Pons (tissue), 1 donor: ENCODE data around the gene CEP104.

ENCODE experiments used
- DNase-seq: peaks from one replicate; pipeline ENCODE4 v3.0.0-alpha.2; 2016; ENCODE audit warnings: low spot score

The CEP104 gene

DNA sequence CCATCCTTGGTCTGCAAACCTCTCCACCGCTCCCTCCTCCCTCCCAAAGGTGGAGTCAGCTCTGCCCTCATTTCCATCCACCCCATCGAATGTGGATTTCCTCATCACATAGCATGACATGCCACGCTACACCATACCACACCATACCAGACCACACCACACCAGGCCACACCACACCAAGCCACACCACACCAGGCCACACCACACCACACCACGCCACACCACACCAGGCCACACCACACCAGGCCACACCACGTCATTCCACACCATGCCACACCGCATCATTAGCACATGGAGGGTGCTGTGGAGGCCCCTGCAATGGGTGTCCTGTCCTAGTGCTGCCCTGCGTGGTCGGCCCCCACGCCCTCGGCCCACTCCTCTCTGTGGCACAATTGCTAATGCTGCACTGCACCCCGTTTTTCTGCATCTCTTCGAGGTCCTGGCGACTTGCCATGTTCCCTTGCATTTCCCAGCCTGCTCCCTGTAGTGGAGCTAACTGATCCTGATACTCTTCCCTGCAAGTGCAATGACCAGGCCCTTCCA is 11.5 kb upstream of the CEP104 start:
- no peak for DNase-seq

DNA sequence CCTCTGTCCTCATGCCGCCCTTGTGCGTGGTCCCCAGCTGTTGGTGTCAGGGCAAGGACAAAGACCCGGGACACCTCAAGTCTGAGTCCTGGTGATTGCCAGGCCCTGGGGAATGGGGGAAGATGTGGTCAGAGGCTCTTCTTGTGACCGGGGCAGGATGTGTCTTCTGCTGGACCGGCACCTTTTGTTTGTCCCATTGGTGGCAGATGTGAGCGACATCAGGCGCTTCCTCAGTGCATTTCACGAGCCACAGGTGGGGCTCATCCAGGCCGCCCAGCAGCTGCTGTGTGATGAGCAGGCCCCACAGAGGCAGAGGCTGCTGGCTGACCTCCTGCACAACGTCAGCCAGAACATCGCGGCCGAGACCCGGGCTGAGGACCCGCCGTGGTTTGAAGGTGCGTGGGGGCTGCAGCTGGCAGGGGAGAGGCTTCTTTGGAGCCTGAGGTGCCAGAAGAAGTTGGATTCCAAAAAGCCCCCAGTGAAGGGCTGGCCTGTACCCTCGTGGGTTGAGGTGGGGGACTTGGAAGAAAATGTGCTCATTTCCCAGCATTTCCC is 8.7 kb upstream of the CEP104 start:
- DNase-seq: no peak

DNA sequence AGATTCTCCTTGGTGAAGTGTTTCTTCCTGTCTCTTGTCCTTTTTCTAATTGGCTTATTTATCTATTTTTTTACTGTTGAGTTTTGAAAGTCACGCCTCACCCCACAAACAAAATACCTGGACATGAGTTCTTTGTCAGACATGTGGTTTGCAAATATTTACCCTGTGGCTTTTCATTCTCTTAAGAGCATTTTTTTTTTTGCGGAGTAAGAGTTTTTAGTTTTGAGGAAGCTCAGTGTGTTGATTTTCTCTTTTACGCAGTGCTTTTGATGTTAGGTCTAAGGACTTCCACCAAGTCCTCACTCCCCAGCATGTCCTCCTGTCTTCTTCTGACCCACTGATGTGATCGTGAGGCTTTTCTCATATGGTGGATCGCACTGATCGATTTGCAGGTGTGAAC is 7.9 kb upstream of the CEP104 start:
- no peak for DNase-seq

DNA sequence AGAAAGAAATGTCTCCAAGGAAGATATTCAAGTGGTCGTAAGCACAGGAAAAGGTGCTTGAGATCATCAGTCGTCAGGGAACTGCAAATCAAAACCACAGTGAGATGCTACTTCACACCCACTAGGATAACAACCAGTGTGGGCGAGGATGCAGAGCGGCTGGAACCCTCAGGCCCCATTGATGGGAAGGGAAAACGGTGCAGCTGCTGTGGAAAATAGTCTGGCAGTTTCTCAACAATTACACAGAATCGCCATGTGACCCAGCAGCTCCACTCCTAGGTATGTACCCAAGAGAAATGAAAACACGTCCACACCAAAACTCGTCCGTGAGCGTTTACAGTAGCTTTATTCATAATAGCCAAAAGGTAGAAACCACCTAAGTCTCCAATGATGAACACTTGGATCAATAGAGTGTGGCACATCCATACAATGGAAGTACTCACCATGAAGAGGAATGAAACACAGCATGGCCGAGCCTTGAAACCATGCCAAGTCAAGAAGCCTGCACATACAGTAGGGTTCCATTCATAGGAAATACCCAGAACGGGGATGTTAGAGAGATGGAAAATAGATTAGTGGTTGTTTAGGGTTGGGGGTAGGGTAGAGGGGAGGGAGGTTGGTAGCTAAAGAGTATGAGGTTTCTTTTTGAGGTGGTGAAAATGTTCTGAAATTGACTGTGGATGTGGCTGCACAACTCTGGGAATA is 6.4 kb upstream of the CEP104 start:
- peak; percentile 71 for DNase-seq

DNA sequence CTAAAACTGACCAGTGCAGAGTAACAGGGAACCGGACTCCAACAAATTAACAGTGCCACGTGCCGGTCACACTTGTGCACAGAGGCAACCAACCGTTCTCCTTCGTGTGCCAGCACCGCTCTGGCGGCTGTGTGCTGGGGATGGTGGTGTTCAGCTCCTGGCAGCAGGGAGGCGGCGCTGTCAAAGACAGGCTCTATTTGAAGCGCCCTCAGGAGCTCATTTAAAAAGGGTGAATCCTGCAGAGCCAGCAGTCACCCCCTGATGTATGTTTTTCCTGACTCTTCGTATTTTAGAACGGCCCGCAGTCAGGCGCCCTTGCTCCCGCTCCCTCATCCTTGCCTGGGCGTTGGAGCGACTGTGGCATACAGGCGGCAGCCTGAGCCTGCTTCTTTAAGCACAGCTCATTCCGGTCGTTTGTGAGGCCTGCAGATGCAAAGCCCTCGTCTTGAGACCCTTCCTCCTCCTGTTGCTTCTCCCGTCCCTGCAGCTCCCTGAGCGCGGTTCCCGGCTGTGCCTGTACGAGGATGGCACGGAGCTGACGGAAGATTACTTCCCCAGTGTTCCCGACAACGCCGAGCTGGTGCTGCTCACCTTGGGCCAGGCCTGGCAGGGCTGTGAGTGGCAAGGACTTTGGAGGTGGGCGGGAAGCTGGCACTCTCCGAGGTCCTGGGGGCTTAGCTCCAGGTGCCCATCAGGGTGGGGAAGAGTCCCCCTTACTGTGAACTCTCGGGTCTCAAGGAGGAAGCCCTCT is 1.4 kb upstream of the CEP104 start:
- DNase-seq: peak; percentile 51

DNA sequence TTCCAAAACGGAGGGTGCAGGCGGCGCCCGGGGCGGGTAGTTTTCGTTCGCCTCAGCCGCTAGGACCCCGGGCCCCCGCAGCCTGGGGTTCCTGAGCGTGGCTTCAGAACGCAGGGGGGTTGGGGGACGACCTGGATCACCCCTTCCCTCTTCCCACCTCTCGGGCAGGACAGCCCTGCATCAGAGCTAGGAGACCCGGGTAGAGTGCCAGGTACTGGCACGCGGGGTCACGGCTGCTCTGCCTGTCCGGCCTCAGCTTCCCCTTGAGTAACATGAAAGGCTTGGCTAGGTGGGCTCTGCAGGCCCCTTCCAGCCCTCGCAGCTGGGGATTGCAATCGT is 749 bp upstream of the CEP104 start:
- no peak for DNase-seq

DNA sequence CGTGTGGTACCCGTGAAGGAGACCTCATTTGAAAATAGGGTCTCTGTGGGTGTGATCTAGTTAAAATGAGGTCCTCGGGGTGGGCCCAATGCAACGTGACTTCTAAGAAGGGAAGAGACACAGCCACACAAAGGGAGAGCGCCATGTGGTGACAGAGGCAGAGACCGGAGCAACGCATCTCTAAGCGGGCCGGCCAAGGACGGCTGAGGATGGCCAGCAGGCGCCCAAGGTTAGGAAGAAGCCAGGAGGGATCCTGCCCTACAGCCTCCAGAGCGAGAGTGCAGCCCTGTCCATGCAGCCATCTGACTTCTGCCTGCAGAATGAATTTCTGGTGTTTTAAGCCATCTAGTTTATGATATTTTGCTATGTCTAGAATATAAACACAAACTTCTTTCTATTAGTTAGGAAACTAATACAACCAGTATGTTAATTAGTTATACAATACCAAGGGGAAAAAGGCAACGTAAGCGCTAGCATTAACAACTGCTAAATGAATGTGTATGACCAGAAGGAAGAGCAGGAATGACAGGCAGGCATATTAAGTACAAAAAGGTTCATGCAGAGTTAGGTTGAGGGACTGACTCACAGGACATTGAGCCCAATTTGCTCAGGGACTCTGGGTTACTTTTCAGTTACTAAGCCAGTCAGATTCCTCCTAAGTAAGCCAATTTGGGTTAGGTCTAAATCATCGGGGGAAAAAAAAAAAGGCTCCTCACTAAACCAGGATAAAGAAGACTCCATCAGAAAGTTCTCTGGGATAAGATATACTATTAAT is 4.1 kb downstream of the CEP104 start:
- no peak for DNase-seq

DNA sequence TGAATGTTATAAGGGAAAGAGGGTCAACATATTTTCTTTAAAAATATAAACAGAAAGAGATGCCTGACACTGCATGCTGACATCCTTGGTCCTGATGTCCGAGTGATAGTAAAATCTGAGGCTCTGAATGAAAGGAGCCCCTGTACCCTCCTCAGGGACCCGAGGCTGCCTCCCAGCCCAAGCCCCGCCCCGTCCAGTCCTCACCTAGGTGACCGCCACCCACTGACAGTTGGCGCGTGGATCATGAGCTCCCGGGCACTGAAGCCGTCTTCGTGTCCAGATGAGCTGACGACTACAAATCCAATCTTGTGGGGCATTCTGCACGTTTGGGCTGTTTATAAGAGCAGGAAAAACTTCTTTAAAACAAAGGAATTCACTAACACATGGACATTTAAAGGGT is 4.9 kb downstream of the CEP104 start:
- no peak for DNase-seq

DNA sequence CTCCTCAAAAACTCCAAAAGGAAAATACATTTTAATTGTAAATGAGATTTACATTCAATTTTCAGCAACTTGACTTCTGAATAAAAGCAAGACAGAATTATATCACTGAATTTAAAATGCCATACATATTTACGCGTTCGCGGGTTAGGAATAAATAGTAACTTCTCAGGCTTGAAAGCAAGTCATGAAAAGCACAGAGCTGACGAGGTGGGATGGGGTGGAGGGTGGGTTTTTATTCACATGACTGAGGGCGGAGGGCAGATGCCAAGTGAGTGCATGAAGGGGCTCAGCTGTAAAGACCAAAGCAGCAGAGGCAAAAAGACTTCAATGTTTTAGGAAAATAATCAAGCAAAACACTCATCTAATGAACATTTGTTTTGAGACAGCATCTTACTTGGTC is 5.7 kb downstream of the CEP104 start:
- no peak for DNase-seq

DNA sequence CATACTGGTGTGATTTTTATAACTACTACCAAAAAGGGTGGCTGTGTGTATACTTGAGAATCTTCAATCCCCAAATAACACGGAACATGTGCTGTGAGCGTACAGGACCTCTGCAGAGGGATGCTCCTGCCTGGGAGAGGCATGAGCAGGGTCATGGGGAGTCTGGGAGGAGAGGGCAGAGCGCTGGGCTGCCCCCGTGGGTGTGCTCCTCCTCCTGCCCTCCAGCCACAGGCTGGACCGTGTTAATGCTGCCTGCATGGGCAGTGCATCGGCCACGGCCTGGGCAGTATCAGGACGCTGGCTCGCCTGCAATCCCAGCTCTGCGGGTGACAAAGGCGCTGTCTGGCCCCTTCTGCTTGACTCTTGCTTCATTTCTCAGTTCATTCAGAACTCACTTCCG is 6.2 kb downstream of the CEP104 start:
- DNase-seq: no peak

DNA sequence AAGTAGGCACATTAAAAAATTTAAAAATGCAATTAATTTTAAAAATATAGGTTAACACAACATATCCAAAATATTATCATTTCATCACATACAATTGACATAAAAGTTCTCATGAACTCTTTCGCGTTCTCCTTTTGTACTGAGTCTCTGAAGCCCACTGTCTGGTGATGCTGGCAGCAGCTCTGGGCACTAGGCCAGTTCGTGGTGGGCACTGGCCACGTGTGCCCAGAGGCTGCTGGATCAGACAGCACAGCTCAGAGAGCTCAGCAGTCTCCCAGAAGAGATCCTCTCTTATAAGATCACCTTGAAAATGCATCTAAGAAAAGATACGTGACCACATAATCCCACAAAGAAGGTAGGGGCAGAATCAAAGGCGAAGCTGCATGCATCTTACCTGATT is 9.9 kb downstream of the CEP104 start:
- no peak for DNase-seq

DNA sequence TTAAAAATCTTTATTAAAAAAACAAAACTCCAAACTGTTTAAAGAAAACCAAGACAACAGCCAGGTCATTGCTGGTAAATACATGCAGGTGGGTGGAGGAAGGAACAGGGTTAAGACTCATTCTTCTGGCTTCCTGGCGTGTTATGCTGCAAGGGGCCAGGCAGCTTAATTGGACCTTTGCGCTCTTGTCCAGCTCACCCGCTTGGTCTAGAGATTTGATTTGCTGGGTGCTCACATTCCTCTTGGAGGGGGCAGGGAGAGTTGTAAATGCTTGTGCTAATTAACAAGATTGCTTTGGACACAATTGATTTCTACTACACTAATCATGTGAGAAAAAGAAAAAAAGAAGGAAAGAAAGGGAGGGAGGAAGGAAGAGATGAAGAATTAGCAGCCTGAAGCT is 10.5 kb downstream of the CEP104 start:
- no peak for DNase-seq

DNA sequence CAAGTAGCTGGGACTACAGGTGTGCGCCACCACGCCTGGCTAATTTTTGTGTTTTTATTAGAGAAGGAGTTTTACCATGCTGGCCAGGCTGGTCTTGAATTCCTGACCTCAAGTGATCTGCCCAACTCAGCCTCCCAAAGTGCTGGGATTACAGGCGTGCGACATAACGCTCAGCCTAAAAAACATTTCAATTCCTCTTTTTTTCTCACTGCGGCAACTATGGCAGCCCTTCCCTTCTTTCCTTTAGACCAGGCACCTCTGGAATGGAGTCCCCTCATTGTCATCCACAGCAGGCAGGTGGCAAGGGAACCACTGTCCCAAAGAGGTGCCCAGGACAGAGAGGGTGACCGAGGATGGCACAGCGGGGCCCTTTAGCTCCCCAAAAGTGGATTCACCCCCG is 14.1 kb downstream of the CEP104 start:
- DNase-seq: no peak

DNA sequence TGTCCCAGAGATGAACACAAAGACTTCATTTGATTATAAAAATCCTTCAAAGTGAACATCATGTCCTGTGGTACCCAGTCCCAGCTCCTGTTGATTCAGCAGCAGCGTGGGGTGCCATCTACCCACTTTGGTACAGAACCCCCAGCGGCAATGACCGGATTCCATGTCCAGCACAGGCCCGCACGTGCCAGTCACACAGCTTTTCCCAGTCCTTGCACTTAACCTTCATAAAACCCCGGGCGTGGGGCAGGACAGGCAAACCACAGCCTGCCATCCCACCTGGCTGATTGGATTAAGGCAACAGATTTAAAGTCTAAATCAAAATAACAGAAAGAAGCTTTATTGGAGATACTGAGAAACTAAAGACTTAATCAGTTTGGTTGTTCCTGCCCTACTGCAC is 15.5 kb downstream of the CEP104 start:
- no peak for DNase-seq

DNA sequence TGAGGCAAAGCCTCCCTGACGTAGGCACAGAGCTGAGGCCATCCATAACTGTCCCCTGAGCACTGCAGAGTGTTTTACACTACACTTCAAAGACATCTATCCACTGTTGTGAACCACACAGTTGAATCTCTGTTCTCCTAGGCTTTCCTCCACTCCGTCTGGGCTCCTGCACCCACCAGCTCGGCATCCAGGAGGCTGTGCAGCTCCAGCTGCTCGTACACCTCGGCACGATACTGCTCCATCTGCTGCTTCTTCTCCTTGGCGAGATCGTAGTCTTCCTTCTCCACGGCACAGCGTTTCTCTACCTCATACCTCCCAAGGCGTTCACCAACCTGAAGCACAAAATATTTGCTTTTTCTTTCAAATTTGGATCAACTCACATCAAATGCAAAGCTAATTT is 18.2 kb downstream of the CEP104 start:
- no peak for DNase-seq

DNA sequence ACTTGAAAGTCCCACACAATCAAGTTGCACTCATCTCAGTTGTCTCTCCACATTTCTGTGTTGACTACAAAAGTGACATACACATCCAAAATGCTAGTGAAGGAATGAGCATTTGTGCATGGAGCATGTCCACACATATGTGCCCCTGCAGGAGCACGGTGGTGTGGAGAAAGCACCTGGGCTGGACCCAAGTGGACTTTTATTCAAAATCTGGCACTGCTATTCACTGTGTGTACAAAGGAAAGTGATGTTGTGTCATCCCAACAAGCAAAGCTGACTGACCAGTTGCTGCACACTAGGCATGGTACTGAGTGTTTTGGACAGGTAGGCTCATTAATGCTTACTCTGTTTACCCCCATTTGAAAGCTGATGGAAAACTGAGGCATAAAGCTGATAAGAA is 19.3 kb downstream of the CEP104 start:
- DNase-seq: no peak

DNA sequence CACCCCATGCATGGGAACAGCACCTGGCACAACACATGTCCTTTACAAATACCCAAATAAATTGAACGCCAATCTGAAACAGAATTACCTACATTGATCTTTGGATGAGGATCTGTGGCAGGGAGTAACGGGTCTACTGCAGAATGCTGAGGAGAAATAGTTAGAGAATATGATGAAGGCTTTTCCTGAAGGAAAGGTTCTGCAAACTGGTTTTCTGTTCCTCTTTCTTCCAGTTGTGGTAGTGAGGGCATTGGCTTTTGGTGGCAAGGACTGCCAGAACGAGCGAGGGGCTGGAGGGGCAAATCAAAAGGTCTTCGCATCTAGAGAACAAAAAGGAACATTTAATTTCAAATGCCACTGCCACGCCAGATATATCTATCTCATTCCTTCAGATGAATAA is 19.8 kb downstream of the CEP104 start:
- no peak for DNase-seq

DNA sequence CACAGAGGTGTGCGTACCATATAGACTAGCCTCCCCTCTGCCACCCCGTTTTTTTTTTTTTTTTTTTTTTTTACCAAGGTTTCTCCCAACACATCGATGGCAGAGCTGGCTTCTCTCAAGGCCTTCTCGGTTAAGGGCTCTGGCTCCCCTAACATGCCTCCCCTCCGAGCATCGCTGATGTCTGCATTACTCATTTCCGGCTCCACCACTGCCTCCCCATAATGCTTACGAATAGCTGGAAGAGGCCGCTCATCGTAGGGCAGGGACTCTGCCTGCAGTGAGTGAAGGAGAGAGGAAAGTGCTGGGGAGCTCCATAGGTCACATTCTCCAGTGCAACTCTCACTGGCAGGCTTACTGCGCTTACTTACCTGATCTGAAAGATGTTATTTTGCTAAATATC is 20.6 kb downstream of the CEP104 start:
- DNase-seq: no peak

DNA sequence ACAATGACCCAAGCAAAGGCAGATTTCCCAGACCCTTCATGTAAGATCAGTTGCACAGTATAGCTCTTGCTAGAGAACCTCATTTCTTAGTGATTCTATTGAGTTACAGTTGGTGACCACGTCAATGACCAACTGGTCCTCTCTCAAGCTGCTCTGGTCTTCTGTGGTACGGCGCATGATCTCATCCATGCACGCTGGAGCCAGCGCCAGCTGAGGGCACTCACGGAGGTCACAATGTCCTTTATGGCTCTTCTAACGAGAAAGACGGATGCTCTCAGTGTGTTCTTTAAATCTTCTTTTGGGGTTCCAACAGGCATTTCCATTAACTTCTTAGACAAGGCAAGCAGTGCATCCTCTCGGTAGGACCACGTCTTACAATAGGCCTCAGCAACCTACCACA is 22.3 kb downstream of the CEP104 start:
- DNase-seq: no peak

DNA sequence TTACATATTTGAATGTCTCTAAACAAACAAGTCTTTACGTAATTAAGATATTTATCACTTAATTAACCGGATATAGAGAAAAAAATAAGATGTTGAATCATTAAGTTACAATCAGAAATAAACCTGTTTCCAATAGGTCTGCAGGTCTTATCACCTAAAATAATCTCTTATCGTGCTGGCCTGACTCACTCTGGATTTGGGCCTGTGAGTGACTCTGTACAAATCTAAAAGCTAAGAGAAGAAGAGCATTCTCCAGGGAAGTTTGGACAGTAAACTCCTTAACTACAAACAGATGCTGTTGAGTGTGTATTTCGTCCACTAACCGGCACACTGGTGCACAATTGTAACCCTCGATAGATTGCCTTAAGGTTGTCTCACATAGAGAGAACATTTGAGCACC is 25.3 kb downstream of the CEP104 start:
- DNase-seq: no peak

DNA sequence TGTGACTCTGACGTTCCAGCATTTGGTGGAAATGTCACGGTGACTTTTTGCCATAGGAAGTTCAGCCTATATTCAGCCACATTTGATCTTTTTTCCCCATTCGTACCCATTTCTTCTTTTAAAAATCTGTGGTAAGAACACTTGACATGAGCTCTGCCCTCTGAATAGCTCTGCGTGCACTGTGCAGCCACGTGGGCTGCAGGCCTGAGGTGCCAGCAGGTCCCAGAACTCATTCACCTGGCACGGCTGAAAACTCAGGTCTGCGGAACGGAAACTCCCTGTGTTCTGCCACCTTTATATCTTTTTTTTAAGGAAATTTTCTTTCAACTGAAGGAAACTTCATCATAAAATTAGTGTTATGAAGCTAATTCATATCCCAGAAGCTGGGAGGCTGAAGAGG is 28.6 kb downstream of the CEP104 start:
- no peak for DNase-seq

DNA sequence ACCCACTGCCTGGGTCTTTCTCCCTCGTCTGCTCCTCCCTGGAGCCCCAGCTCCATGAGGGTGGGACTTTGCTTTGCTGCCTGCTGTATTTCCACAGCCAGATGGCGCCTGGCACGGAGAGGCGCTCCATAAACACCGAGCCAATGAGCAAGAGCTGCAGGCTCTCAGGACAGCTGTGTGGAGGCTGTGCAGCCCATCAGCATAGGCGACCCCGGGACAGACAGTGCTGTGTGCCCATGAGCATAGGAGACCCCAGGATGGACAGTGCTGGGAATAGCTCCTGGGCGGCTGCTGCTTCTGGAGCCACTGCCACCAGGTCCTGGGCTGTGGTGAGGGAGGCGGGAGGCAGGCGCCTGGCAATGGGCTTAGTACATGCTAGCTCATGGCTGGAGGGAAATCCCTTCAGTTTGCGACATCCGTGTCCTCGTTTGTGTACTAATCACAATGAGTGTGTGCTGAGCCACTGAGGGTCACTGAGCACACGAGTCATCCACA is 29.2 kb downstream of the CEP104 start:
- peak; percentile 74 for DNase-seq

DNA sequence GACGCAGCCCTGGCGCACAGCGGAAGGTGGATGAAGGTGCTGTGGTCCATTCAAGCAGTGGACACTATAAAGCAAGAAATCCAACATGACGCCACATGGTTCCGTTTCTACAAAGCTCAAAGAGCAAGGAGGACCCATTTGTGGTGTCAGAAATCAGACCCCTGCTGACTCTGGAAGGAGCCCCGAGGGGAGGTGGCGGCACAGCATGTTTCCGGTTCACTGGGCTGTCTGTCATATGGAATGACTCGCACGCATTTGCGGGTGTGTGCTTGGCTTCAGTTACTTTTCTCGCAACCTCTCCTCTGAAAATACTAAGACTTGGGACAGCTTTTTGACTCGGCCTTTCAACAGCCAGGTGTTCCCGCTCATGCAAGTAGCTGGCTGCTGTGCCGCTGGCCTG is 31.7 kb downstream of the CEP104 start:
- no peak for DNase-seq
